Fibroblast of skin of abdomen (primary cell): Measurements from ENCODE around the gene ENTPD2.
A peak's percentile ranks its signal among the peaks of the same experiment; 100 is the strongest.

Experiments
- DNase-seq: peaks from one replicate; pipeline ENCODE4 v3.0.0-alpha.2; 2013

Gene ENTPD2

DNA sequence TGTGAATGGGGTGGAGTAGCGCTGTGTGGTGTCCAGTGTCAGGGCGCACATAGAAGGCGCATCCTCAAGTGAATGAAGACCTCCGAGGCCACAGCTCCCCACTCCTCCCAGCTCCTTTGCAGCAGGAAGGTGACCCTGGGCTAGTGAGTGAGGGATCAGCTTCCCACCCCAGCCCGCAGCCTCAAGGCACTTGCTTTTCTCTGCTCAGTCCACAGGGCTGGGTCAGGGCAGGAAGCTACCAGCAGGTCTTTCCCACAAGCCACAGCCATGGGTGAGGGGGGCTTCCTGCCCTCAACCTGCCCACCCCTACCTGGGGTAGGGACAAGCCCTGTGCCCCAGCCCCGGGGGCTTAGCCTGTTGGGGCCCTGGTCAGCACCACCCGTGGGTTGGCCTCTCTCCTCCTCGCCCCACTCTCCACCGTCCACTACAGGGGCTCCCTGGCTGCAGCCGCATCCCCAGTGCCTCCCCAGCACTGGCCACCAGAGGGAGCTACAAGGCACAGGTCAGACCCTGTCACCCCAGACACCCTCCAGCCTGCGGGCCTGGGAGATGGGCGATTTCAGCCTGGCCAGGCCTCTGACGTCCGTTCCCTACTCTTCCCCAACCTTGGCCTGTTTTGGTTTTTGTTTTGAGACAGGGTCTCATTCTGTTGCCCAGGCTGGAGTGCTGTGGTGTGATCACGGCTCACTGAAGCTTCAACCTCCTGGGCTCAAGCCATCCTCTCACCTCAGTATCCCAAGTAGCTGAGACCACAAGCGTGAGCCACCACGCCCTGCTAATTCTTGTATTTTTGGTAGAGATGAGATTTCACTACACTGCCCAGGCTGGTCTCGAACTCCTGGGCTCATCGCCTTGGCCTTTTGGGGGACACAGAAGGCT lies 24.6 kb downstream of the ENTPD2 start:
- peak; percentile 25 for DNase-seq

DNA sequence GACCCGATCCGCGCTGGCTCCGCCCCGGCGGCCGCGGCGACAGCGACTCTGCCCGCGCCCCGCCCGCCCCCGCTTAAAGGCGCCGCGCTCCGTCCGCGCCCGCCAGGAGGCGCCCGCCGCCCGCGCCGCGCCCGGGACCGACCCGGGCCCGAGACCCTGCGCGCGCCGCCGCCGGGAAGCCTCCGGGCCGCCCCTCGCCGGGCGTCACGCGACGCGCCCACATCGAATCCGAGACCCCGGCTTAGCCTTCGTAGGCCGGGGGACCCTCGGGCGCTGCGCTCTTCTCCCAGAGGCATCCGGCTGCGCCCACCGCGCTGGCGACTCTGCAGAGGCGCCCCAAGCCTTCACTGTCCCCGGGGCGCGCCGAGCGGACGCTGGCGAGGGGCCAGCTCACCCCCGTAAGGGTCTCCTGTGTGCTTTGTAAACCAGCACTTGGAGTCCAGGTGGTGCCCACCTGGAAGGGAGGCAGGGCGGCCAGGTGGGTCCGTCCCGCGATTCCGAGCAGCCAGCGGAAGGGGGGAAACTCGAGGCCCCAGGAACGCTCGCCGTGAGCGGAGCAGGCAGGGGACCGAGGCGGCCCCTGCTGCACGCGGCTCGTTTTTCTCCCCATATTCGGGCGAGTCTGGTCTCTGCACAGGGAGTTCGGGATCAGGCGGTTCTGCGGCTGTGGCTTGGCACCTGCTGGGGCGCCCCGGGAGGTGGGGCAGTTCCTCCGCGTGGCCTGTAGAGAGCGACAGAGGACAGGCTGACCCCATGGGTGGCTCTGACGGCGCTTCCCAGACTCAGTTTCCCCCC lies 25.4 kb downstream of the ENTPD2 start:
- DNase-seq, result peak; percentile 34

DNA sequence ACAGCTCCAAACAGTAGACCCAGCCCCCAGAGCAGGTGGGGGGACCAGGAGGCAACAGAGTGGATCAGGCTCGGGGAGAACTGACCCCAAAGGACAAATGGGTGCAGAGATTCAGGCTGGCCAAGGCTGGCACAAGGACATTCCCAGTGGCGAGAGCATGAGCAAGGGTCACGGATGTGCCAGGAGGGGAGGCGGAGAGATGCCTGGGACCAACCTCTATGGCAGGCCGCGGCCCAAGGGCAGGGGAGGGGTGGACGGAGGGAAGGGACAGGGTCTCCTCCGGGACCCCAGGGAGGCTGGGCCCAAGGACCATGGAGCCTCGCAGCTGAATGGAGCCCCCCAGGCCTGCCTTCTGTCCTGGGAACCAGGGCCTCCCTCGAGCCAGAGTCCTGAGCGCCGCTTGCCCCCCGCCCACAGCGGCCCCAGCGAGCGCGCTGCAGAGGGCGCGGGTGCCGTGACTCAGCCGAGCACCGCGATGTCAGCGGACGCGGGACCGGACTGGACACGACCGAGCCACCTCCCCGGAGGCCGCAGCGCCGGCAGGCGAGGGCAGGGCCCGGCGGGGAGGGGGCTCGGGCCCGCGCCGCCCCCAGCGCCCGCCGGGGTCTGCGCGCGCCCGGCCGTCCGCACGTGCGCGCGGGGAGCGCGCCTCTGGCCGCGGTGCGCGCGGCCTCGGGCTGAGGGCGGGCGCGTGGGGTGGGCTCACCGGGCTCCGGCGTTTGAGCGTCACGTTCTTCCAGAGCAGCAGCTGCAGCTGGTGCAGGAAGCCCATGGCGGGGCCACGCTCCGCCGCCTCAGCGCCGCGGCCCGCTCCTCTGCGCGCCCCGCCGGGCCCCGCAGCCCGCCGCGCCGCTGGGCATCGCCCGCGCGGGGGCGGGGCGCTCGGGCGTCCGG lies 26.2 kb downstream of the ENTPD2 start, which contains the start of gene ABCA2:
Gene ABCA2 (minus strand): TSS at position 869 of the 894 bp plus-strand sequence. CDS start 97 bp downstream, at position 772.
- no peak for DNase-seq

DNA sequence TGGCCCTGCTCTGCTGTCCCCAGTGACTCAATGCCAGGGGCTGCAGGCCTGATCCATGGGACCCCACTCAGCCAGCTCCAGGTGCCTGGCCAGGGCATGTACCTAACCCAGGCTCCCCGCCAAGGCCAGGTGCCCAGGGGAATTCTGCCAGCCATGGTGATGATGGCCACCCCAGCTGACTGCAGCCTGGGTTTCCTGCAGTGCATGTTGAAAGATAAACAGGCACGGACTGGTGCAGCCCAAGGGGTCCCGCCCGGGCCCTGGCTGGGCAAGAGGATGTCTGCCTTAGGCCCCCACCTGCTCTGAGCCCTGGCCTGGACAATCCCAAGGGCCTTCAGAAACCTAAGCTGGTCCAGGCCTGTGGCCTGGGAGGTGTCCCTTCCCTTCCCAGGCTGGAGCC lies 27.0 kb downstream of the ENTPD2 start:
- no peak for DNase-seq

DNA sequence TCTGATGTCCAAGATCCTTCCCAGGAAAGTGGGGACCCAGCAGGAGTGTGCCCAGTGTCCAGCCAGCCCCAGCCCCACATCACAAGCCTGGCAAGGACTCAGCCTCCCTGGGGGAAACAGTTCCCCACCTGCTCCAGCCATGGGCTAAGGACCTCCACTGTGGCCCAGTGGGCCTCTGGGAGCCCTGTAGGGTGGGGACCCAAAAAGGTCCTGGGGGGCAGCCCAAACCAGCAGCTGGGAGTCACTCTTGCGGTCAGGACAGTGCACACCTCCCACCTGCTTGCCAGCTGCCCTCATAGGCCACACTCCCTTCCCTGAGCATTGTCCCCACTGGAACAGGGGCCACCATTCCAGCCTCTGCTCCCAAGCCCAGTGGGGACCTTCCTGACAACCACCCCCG lies 27.5 kb downstream of the ENTPD2 start:
- no peak for DNase-seq

DNA sequence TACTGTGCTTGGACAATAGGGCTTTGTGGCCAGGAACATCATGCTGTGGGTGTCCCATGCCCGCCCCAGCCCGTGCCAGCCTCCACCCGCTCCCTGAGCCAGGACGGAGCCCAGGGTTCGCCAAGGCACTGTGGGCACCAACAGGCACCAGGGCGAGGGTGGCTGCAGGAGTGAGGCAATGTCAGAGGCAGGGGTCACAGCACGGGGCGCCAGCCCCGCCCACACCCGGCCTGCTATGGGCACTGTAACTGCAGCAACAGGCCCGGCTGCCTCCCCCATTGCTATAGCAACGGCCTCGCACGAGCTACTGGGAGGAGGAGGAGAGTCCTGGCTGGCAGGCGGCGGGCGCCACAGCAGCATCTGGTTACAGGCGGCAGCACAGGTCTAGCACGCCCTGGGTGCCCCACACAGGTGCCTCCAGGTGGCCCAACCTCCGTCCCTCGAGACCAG lies 28.3 kb downstream of the ENTPD2 start:
- no peak for DNase-seq

DNA sequence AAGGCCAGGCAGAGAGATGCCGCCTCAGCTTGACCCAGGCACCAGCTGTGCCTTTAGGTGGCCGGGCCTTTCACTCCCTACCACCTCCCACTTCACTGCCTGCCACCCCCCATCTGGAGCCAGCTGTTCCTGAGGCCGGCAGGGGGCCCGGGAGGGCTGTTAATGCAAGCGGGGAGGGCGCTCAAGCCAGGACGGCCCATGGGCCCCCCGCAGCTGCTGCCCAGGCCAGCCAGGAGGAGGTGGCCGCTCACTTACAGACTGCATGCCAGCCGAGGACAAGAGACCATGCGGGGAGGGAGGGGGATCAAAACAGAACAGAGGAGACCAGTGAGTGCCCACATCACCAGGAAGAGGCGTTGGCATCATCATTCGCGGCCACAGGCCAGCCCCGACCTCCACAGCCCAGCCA lies 30.3 kb downstream of the ENTPD2 start:
- DNase-seq, result no peak

DNA sequence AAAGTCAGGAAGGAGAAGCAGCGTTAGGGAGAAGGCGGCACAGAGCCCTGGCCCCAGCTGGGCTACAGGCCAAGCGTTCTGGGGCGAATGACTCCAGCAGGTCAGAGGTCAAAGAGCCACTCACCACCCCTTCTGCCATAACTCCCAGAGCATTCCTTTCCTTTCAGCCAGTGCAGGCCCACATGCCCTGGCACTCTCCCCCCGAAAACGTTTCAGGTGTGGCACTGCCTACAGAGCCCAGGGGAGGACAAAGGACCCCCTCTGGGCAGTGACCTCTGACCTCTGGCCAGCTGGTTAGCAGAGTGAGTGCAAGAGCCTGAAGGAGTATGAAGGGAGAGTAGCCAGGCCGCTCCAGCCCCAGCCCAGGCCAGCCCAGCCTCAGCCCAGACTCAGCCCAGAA lies 30.7 kb downstream of the ENTPD2 start:
- DNase-seq, result no peak

DNA sequence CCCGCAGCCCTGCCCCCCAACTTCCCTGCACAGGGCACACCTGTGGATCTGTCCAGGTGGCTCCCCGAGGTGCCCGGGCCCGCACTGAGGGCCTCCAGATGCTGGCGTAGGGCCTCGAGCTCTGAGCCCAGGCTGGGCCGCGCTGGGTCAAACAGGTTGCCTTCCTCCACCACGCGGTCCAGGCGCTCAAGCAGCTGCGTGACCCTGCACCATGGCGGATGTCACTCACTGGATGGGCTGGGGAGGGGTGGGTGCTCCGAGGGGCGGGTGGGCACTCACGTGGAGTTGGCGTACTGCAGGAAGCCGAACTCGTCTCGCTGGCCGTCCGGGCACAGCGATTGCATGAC lies 31.2 kb downstream of the ENTPD2 start:
- DNase-seq, result no peak

DNA sequence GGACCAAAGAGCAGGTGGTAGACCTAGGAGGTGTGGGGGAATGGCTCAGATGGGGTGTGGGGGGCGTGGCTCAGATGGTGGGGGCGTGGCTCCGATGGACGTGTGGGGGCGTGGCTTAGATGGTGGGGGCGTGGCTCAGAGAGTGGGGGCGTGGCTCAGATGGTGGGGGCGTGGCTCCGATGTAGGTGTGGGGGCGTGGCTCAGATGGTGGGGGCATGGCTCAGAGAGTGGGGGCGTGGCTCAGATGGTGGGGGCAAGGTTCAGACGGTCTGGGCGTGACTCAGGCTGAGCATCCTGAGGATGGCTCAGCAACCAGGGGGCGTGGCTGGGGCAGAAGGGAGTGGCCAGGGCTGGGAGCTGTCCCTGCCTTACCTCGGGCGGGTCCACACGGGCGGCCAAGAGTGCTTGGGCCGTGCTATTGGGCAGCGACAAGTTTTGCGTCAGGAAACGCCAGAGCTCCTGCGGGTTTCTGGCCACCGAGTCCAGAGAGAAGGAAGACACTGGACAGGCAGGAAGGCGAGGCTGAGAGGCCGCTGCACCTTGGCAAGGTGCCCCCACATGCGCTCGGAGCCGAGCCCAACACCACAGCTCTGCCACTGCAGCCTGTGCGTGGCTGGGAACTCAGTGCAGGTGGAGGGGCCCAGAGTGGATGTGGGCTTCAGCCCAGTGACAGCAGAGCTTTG lies 31.7 kb downstream of the ENTPD2 start:
- peak; percentile 20 for DNase-seq

DNA sequence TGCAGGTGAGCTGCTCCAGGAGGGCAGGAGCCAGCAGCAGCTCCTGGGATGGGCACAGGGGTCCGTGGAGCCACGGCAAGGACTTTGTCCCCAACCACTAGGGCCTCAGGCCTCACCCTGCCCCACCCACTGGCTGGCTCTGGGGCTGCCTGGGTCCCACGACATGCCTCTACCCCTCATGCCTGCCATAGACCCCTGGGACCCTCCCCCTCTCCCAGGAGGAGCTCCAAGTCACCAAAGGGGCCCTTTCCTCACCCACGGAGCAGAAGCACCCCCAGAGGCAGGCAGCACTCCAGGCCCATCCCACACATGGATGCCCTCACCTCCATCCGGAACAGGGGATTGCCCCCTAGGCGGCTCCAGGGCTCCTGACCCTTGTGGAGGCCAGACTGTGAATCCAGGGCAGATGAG lies 32.3 kb downstream of the ENTPD2 start:
- DNase-seq, result no peak

DNA sequence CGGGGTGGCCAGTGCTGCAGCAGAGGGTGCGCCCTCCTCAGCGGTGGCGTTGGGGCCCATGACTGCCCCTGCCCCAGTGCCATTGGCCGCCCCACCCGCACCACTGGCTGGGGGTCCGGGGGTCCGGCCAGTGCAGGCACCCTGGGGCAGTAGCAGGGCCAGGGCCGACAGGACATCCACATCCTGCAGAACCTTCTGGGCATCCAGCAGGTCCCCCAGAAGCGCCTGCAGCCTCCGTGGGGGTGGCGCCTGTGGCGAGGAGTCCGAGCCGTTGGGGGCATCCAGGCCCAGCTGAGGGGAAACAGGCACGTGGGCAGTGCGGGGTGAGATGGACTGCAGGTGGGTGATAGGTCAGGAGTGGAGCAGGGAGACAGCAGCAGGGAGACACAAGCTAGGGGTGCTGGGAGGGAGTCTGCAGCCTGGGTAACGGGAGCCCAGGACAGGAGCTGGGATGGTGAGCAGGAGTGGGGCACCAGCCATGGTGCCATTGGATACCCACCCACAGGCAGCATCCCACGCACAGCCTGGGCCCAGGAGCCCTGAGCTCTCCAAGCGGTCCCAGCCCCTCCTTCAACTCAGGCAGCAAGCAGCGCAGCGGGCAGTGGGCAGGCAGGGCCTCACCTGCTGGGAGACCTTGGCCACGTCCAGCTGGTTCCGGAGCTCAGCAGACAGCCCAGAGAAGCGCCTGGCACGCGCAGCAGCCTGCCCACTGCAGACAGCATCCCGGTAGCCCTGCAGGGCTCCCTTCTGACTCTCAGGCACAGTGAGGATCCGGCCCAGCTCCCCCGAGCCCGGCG lies 32.9 kb downstream of the ENTPD2 start:
- DNase-seq, result no peak

DNA sequence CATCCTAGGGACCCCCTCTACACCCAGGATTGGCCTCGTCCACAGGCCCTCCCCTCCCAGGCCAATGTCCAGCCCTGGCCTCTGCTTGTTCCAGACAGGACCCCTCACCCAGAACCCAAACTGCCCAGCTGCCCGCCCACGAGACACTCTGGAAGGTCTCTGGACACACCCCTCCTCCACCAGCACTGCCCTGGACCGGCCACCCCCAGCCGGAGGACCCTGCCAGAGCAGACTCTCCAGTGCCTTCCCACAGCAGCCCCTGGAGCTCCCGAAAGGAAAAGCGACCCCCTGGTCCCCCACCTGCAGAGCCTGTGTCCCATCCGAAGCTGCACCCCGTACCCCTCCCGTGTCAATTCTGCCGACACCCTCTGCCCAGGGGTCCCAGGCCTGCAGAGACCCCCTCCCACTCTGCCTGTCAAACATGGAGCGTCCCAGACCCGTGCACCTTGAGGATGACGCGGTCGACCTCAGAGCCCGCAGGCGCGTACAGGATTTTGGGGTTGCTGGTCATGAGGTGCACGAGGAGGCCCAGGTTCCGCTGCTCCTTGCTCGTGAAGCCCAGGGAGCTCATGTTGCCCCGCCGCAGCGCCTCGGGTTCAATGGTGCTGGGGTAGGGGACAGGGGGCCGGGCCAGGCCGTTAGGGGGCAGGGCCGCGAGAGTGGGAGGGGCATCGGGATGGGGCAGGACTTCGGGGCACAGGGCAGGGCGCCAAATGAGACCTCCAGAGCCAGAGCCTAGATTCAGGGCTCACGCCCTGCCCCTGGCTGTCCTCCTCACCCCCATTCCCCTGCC lies 33.8 kb downstream of the ENTPD2 start:
- DNase-seq, result no peak

DNA sequence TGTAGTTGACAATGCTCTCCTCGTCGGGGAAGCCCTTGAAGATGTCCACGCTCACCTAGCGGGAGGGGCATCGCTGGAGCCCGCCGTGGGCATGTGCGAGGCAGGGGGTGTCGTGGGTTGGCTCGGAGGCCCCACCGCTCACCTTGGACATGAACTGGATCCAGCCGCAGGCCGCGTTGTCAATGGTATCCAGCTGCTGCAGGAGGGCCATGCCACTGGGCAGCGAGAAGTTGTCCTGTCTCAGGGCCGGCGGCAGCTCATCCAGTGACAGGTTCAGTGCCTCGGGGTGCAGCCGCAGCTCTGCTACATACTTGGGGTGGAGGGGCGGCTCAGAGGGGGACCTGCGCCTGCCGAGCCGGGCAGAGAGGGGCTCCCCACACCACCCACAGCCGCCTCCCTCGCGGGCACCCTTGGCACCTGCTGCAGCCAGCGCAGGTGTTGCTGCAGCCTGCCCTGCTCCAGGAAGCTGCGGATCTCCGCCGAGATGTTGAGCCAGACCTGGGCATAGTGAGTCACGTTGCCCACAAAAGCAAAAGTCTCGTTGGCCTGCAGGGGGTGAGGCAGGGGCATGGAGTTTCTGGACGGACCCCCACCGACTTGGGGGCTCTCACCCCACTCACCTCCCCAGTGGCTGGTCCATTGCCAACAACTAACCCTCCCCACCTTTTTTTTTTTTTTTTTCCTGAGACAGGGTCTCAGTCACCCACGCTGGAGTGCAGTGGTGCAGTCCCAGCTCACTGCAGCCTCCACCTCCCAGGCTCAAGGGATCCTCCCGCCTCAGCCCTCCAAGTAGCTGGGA lies 34.9 kb downstream of the ENTPD2 start:
- no peak for DNase-seq

DNA sequence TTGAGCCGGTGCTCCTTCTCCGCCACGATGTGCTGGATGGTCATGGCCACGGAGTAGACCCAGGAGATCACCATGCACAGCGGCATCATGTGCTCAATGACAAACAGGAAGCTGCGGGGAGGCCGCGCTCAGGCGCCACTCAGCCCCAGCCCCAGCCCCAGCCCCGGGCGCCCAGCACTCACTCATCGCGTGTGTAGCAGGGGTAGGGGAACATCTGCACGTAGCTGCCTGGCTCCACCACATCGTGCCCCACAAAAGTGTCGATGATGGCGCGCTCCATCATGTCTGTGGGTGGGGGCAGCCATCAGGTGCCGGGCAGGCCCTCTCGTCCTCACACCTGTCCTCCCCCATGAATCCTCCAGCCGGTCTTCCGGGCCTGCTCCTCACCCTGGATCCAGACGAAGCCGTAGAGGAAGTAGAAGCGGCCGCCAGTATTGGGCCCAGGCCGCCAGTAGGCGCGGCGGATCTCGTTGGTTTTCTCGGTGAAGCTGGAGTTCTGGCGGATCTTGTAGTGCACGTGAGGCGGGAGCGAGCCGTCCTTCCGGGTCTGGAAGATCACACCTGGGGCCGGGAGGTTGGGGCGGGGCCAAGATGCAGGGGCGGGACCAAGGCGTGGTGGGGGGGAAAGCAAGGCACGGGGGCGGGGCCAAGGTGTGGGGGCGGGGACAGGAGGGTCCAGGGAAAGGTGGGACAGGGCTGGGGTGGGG lies 35.9 kb downstream of the ENTPD2 start:
- DNase-seq, result no peak

DNA sequence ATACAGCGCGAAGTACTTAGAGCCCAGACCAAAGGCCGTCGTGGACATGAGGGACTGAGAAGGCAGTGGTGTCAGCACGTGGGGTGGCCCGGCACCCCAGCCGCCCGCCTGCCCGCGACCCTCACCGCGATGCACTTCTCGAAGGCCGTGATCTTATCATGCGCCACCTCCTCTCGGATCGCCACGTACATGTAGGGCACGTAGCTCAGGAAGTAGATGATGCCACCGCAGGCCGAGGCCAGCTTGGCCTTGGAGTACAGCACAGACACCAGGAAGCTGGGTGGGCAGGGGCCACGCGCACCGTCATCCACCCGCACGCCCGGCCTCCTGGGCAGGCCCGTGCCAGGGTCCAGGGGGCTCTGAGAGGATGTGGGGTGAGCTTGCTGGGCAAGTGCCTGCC lies 36.8 kb downstream of the ENTPD2 start:
- DNase-seq, result no peak

DNA sequence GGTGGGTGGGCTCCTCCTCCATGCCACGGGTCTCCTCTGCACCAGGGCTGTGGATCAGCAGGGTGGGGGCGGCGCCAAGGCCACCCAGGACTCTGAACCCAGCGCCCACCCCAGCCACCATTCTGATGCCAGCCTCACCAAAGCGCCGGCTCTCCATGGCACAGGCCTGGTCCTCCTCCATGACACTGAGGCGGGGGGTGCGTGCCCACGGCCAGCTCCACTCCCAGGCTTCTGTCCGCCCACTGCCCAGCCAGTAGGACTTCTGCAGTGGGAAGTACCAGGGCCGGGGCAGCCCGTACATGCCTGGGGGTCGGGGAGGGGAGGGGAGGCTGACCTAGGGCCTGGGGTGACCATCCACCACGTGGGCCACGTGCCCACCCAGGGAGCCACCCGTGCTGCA lies 37.4 kb downstream of the ENTPD2 start:
- no peak for DNase-seq

DNA sequence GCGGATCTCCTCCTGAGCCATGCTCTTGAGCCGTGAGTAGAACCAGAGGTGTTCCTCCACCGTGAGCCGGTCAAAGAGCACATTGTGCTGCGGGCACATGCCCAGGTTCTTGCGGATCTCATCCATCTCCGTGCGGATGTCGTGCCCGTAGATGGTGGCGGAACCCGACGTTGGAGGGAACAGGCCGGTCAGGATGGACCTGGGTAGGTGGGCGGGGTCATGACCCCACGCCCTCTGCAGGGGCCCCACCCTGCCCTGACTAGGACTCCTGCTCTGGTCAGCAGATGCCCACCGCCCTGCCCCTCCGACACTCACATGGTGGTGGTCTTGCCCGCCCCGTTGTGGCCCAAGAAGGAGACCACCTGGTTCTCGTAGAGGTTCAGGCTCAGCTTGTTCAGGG lies 37.9 kb downstream of the ENTPD2 start:
- DNase-seq, result no peak

DNA sequence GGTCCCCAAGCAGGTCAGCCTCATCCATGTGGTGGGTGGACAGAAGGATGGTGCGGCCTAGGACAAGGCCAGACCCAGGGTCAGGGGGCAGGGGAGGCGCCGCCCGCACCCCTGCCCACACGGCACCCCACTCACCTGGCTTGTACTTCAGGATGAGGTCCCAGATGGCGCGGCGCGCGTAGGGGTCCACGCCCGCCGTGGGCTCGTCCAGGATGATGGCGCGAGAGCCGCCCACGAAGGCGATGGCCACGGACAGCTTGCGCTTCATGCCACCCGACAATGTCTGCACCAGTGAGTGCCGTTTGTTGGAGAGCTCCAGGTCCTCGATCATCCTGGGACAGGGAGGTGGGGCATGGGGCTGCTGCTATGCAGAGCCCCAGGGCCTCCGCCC lies 38.3 kb downstream of the ENTPD2 start:
- no peak for DNase-seq
